ENCODE results near the gene SAA2. TPM values are rescaled to one million over a fixed set of nuclear protein-coding genes. Genes with fewer than 3 reads are reported as not detected.
"Not testable (repeated sequence)": the region's sequence is repeated elsewhere in the genome, so short reads cannot be mapped to it uniquely, and the experiment has no call there.

The SAA2 gene
- total RNA-seq, 4 donors from 2014 or later: 37.2 to 515 (median 246) TPM

GRCh38 chr11:18264035-18264434 is 15.6 kb upstream of the SAA2 start:
- TF ChIP-seq CTCF (IDR thresholded peaks at IDR 0.05): no peak
- ATAC-seq (ENCODE audit: low FRiP score) (no peak), DNase-seq (ENCODE audit: low spot score) (no peak)

GRCh38 chr11:18262681-18263350 is 14.3 kb upstream of the SAA2 start:
- ATAC-seq (ENCODE audit: low FRiP score); DNase-seq (ENCODE audit: low spot score): not testable (repeated sequence)

- DNase-seq (ENCODE audit: low spot score): no peak
- no peak for ATAC-seq (ENCODE audit: low FRiP score)
- no peak for TF ChIP-seq CTCF (IDR thresholded peaks at IDR 0.05)
Measured at GRCh38 chr11:18261721-18262120, 13.3 kb upstream of the SAA2 start.

GRCh38 chr11:18259259-18259658 is 10.8 kb upstream of the SAA2 start:
- DNase-seq (ENCODE audit: low spot score) (no peak), ATAC-seq (ENCODE audit: low FRiP score) (no peak)
- TF ChIP-seq CTCF (IDR thresholded peaks at IDR 0.05): no peak

GRCh38 chr11:18254781-18255361 is 6.4 kb upstream of the SAA2 start:
- TF ChIP-seq CTCF (IDR thresholded peaks at IDR 0.05): no peak
- DNase-seq (ENCODE audit: low spot score) (no peak), ATAC-seq (ENCODE audit: low FRiP score) (no peak)

GRCh38 chr11:18253778-18254338 is 5.4 kb upstream of the SAA2 start:
- no peak for DNase-seq (ENCODE audit: low spot score)

GRCh38 chr11:18253233-18253632 is 4.8 kb upstream of the SAA2 start:
- no peak for ATAC-seq (ENCODE audit: low FRiP score)
- no peak for DNase-seq (ENCODE audit: low spot score)
- TF ChIP-seq CTCF (IDR thresholded peaks at IDR 0.05): no peak

More at GRCh38 chr11:18253778-18254338, 5.4 kb upstream of the SAA2 start:
- no peak for TF ChIP-seq CTCF (IDR thresholded peaks at IDR 0.05)
- ATAC-seq (ENCODE audit: low FRiP score): no peak

- not testable (repeated sequence) for DNase-seq (ENCODE audit: low spot score); ATAC-seq (ENCODE audit: low FRiP score)
Measured at GRCh38 chr11:18247191-18247581, 1.3 kb downstream of the SAA2 start.

- peak; percentile 32 for ATAC-seq (ENCODE audit: low FRiP score)
- not testable (repeated sequence) for DNase-seq (ENCODE audit: low spot score)
Measured at GRCh38 chr11:18246379-18247190, 1.9 kb downstream of the SAA2 start.

Data from omental fat pad (tissue), 4 donors.